HG02885 (cell line): ENCODE data around the gene RSRC2.
"Not testable (repeated sequence)": the region's sequence is repeated elsewhere in the genome, so short reads cannot be mapped to it uniquely, and the experiment has no call there.

Experiments
- ATAC-seq: cut with Tn5 transposase; IDR thresholded peaks from one replicate; pipeline ENCODE4 v1.9.1; 2021; ENCODE audit warnings: mild to moderate bottlenecking; ENCODE audit not compliant: unreplicated experiment, poor library complexity

Gene RSRC2

GRCh38 chr12:122487807-122488206 lies 38.9 kb downstream of the RSRC2 start:
- not testable (repeated sequence) for ATAC-seq

GRCh38 chr12:122486805-122487426 lies 39.8 kb downstream of the RSRC2 start:
- no peak for ATAC-seq

GRCh38 chr12:122486360-122486759 lies 40.4 kb downstream of the RSRC2 start:
- not testable (repeated sequence) for ATAC-seq

- not testable (repeated sequence) for ATAC-seq
Measured at GRCh38 chr12:122484385-122484784, 42.4 kb downstream of the RSRC2 start.

GRCh38 chr12:122483969-122484368 lies 42.8 kb downstream of the RSRC2 start:
- ATAC-seq, result no peak

- no peak for ATAC-seq
Measured at GRCh38 chr12:122481861-122482260, 44.9 kb downstream of the RSRC2 start.

- no peak for ATAC-seq
Measured at GRCh38 chr12:122480753-122481152, 46.0 kb downstream of the RSRC2 start.

- peak; percentile 11 for ATAC-seq
Measured at GRCh38 chr12:122474324-122474716, 52.4 kb downstream of the RSRC2 start.

- ATAC-seq, result peak; percentile 62
Measured at GRCh38 chr12:122473543-122474323, 53.0 kb downstream of the RSRC2 start.

- no peak for ATAC-seq
Measured at GRCh38 chr12:122471324-122472226, 55.2 kb downstream of the RSRC2 start.

- ATAC-seq, result not testable (repeated sequence)
Measured at GRCh38 chr12:122470576-122470975, 56.2 kb downstream of the RSRC2 start.

- not testable (repeated sequence) for ATAC-seq
Measured at GRCh38 chr12:122469856-122470255, 56.9 kb downstream of the RSRC2 start.

GRCh38 chr12:122467983-122468382 lies 58.8 kb downstream of the RSRC2 start:
- ATAC-seq, result no peak

- not testable (repeated sequence) for ATAC-seq
Measured at GRCh38 chr12:122464317-122465042, 62.3 kb downstream of the RSRC2 start.

- no peak for ATAC-seq
Measured at GRCh38 chr12:122460641-122461040, 66.1 kb downstream of the RSRC2 start.

GRCh38 chr12:122460061-122460460 lies 66.7 kb downstream of the RSRC2 start:
- ATAC-seq, result no peak

- ATAC-seq, result no peak
Measured at GRCh38 chr12:122459211-122459610, 67.5 kb downstream of the RSRC2 start.

GRCh38 chr12:122458105-122459035 lies 68.4 kb downstream of the RSRC2 start:
- ATAC-seq, result no peak

GRCh38 chr12:122457627-122458026 lies 69.1 kb downstream of the RSRC2 start:
- ATAC-seq, result no peak
